Right lobe of liver (tissue), 6 donors: ENCODE measurements around the gene SLC31A1. TPM values are rescaled to one million over a fixed set of nuclear protein-coding genes. Genes with fewer than 3 reads are reported as not detected.

Source experiments
- ATAC-seq, 4 donors: fragments of 200-7000 bp; cut with Tn5 transposase; one replicate each; pipeline ENCODE4 v1.9.1; 2020; ENCODE audit warnings: mild to moderate bottlenecking in 4 of 4, moderate library complexity in 4 of 4
- DNase-seq, 3 donors: peaks; one replicate each; pipeline ENCODE4 v3.0.0-alpha.2; 2020
- H3K27ac ChIP-seq, 3 donors: fragments of 200-600 bp; one replicate each; pipeline ENCODE4 v1.8.0; 2022
- H3K27me3 ChIP-seq, 2 donors: fragments of 200-600 bp; one replicate each; pipeline ENCODE4 v1.8.0; 2022
- H3K36me3 ChIP-seq, 4 donors: fragments of 200-600 bp; sonication (generic) in 1 of 4; one replicate each; pipeline versions ENCODE4 v1.5.1 to v1.8.0; 2017 to 2022; ENCODE audit warnings: control low read depth in 1 of 4
- H3K4me1 ChIP-seq, 4 donors: fragments of 200-600 bp; sonication (generic) in 1 of 4; one replicate each; pipeline versions ENCODE4 v1.5.1 to v1.8.0; 2017 to 2022; ENCODE audit warnings: control low read depth in 1 of 4
- H3K4me3 ChIP-seq, 3 donors: fragments of 200-600 bp; one replicate each; pipeline ENCODE4 v1.8.0; 2022
- H3K9me3 ChIP-seq, 4 donors: fragments of 200-600 bp; sonication (generic) in 1 of 4; one replicate each; pipeline versions ENCODE4 v1.5.1 to v1.8.0; 2017 to 2022; ENCODE audit warnings: control low read depth in 1 of 4
- CTCF ChIP-seq, 4 donors: fragments of 200-600 bp in 3 of 4; fragments of 450-650 bp in 1 of 4; IDR thresholded peaks; one replicate each; pipeline versions ENCODE4 v1.5.1 to v1.8.0; 2016 to 2022; ENCODE audit warnings: antibody characterized with exemption in 4 of 4, mild to moderate bottlenecking in 2 of 4
- POLR2A ChIP-seq: fragments of 450-650 bp; IDR thresholded peaks from one replicate; pipeline ENCODE4 v1.6.1; 2017; ENCODE audit warnings: antibody characterized with exemption, mild to moderate bottlenecking
- WGBS: methylation state at CpG from one replicate; pipeline ENCODE4 v1.1.6; 2018; ENCODE audit warnings: low coverage, low lambda C conversion rate; ENCODE audit not compliant: insufficient coverage; ENCODE audit errors: missing lambda C conversion rate; 5-methylcytosine and 5-hydroxymethylcytosine counted together
- intact Hi-C, 2 donors: fragments of 100-400 bp; cut with DNase I; formaldehyde crosslinking; loops; one replicate each; pipeline versions ENCODE4 v1.11.2 to v1.14.1; 2022
- total RNA-seq, 6 experiments: library from RNA; depleted of rRNA in 2 of 6; stranded (reverse); fragments of >200 nt in 2 of 6; fragmentation: NEBNext Ultra II Directional in 3 of 6; extraction: Animal tissue kit (Norgen Biotek cat#: 25700) in 3 of 6; gene quantifications; one replicate each; pipeline versions ENCODE4 v1.1.0 to v1.2.4, GENCODE V29; 2016 to 2023
- donor health status: DM: no; HTN: yes; CAD: no.
- donor health status: DM: no; HTN: no; CAD: no.
- donor health status: DM: no; HTN: no; CAD: no.
- donor health status: DM: no; HTN: yes; CAD: no.
- donor health status: DM: no; HTN: yes; CAD: no.

SLC31A1 gene
- total RNA-seq, 6 experiments from 2014 or later = 48.0 to 92.6 (median 71.5) TPM

- no peaks in the 10 kb centered on the region for H3K27me3 ChIP-seq
- ATAC-seq (peak; percentile 46 to 66 (median 62)), DNase-seq (peak in 1 of 3 donors; percentile 58)
- H3K4me3 ChIP-seq = peak overlapping the region in 2 of 3 donors; percentile 6 to 27
- 24% methylated on average over 9 of the region's 10 CpGs for WGBS
- H3K36me3 ChIP-seq = no peaks in the 10 kb centered on the region
- H3K27ac ChIP-seq = peak overlapping the region; percentile 31 to 72 (median 60)
- H3K9me3 ChIP-seq = no peaks in the 10 kb centered on the region
- intact Hi-C loops = no loop called here
- H3K4me1 ChIP-seq = peaks cover 0 to 65% (median 24%) of the 10 kb centered on the region in 4 donors
- TF ChIP-seq POLR2A (no peak), CTCF (IDR thresholded peaks at IDR 0.05) (no peak)
Observed at GRCh38 chr9:113238202-113238858, 17.0 kb downstream of the SLC31A1 start.

GRCh38 chr9:113238859-113239232, 17.5 kb downstream of the SLC31A1 start:
- peak; percentile 62 to 74 (median 70) for ATAC-seq
- intact Hi-C loops = no loop called here
- no peaks in the 10 kb centered on the region for H3K27me3 ChIP-seq
- H3K9me3 ChIP-seq = no peaks in the 10 kb centered on the region
- H3K4me1 ChIP-seq = peaks cover 0 to 60% (median 21%) of the 10 kb centered on the region in 4 donors
- no peak for DNase-seq
- H3K36me3 ChIP-seq = no peaks in the 10 kb centered on the region
- 12% methylated on average over 4 of the region's 4 CpGs for WGBS
- peak overlapping the region in 2 of 3 donors; percentile 6 to 27 for H3K4me3 ChIP-seq
- peak overlapping the region; percentile 31 to 72 (median 60) for H3K27ac ChIP-seq
- TF ChIP-seq POLR2A = no peak
- no peak for TF ChIP-seq CTCF (IDR thresholded peaks at IDR 0.05)

- H3K4me3 ChIP-seq = no peak overlapping the region
- ATAC-seq (no peak), DNase-seq (no peak)
- H3K9me3 ChIP-seq = no peaks in the 10 kb centered on the region
- peaks cover 0 to 41% (median 13%) of the 10 kb centered on the region in 4 donors for H3K4me1 ChIP-seq
- intact Hi-C loops = no loop called here
- H3K36me3 ChIP-seq = no peaks in the 10 kb centered on the region
- WGBS = 100% methylated on average over 2 of the region's 2 CpGs
- no peak for TF ChIP-seq CTCF (IDR thresholded peaks at IDR 0.05)
- TF ChIP-seq POLR2A = no peak
- no peak overlapping the region for H3K27ac ChIP-seq
- no peaks in the 10 kb centered on the region for H3K27me3 ChIP-seq
Observed at GRCh38 chr9:113241161-113241560, 19.8 kb downstream of the SLC31A1 start.

GRCh38 chr9:113244556-113244955, 23.2 kb downstream of the SLC31A1 start:
- no peaks in the 10 kb centered on the region for H3K9me3 ChIP-seq
- ATAC-seq (no peak), DNase-seq (no peak)
- intact Hi-C loops = no loop called here
- H3K4me1 ChIP-seq = peaks cover 0 to 7% (median under 1%) of the 10 kb centered on the region in 4 donors
- WGBS = 86% methylated on average over 2 of the region's 2 CpGs
- no peaks in the 10 kb centered on the region for H3K36me3 ChIP-seq
- H3K27me3 ChIP-seq = no peaks in the 10 kb centered on the region
- TF ChIP-seq POLR2A = no peak
- no peak for TF ChIP-seq CTCF (IDR thresholded peaks at IDR 0.05)
- H3K4me3 ChIP-seq = no peak overlapping the region
- no peak overlapping the region for H3K27ac ChIP-seq
